SK-N-SH treated with all-trans-retinoic acid at 6 μM for 48 hours (cell line): Measurements from ENCODE around the gene ARL16.

Source experiments
- ISL1 ChIP-seq: fragments of 250-450 bp; sonication (Bioruptor Pico); IDR thresholded peaks from 2 replicates; pipeline ENCODE4 v2.1.2; 2022; ENCODE audit warnings: mild to moderate bottlenecking, moderate library complexity
- TOX ChIP-seq: fragments of 250-450 bp; sonication (Bioruptor Pico); IDR thresholded peaks from 2 replicates; pipeline ENCODE4 v1.8.0; 2021; ENCODE audit warnings: mild to moderate bottlenecking, moderate library complexity, borderline replicate concordance

GRCh38 chr17:81701288-81702071 lies 17.9 kb upstream of the ARL16 start:
- TF ChIP-seq ISL1 (CRISPR knock-in tag) = no peak
- no peak for TF ChIP-seq TOX
